ENCODE data around the gene BUB3.

Gene BUB3

DNA sequence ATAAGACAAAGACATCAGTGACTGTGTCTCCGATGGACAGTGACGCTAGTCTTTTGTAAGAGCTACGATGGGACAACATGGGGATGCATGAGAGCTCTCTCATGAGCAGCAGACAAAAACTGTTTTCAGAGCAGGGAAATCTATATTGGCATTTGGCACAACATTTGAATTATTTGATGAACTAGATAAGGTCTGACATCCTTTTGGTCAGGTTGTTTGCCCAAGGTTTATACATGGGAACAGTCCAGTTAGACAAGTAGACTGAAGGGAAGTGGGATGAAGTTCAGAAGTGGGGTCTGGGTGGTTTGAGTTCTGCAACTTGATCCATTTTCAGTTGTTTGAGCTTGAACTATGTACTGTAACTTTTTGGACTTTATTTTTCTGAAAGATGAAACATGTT lies 50.8 kb downstream of the BUB3 start:
- DNase-seq = no peak

DNA sequence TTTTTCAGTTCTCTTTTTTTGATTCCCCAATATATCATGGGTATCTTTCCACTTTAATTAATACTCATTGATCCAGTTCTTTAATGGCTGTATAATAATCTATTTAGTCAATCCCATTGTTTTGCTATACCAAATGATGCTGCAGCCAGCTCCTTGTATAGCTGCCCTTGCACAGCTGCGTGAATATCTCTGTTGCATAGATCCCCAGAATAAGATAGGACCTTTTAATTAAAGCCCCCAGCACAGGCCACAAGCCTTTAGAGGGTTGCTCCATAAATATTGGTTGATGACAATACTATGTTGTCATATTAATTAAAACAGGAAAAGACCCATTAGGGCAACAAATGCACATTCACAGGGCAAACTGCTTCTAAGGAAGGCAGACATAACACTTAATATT lies 57.9 kb downstream of the BUB3 start:
- DNase-seq = no peak

- no peak for DNase-seq
These were observed 58.4 kb downstream of the BUB3 start for GRCh38 chr10:123212640-123213039.

- no peak for DNase-seq
These were observed 59.0 kb downstream of the BUB3 start for GRCh38 chr10:123213192-123213591.

Data from NCI-H2227 treated with DMSO at 0.1 percent for 48 hours (cell line).